ENCODE data around the gene B3GNT2. TPM values are rescaled to one million over a fixed set of nuclear protein-coding genes. Genes with fewer than 3 reads are reported as not detected.

B3GNT2 gene
- polyA plus RNA-seq, 1 of the 3 experiments (the other 2 are of a cell fraction): 6.3 TPM

- Histone ChIP-seq H3K27ac (ENCODE audit: low read depth in 2 of 2, low read length in 1 of 2) (no peak overlapping the region), H2AFZ (ENCODE audit: low read depth) (no peak overlapping the region), H3K79me2 (ENCODE audit: insufficient read depth) (no peaks in the 10 kb centered on the region), H4K20me1 (ENCODE audit: insufficient read depth) (no peaks in the 10 kb centered on the region), H3K9me3 (no peaks in the 10 kb centered on the region), H3K4me3 (ENCODE audit: low read depth in 2 of 2, low read length in 1 of 2) (no peak overlapping the region), H3K9me2 (no peaks in the 10 kb centered on the region), H3K36me3 (replicated peaks in 1 of 2; ENCODE audit: control insufficient read depth in 1 of 2, insufficient read depth in 2 of 2, low read length in 1 of 2) (no peaks in the 10 kb centered on the region), H3K4me2 (no peak overlapping the region), H3K4me1 (ENCODE audit: control insufficient read depth in 1 of 2, insufficient read depth in 2 of 2, low read depth in 1 of 2, low read length in 1 of 2) (no peaks in the 10 kb centered on the region), H3K9ac (no peak overlapping the region), H3K27me3 (ENCODE audit: insufficient read depth) (no peaks in the 10 kb centered on the region), H3F3A (replicated peaks; ENCODE audit: insufficient read depth) (no peaks in the 10 kb centered on the region)
- TF ChIP-seq EZH2phosphoT487 (IDR thresholded peaks at IDR 0.05; ENCODE audit: borderline replicate concordance, low read depth) (no peak), USF2 (IDR thresholded peaks at IDR 0.05; ENCODE audit: borderline replicate concordance, low read depth, low read length) (no peak), MAX (IDR thresholded peaks at IDR 0.05; ENCODE audit: low read depth) (no peak), RAD21 (IDR thresholded peaks at IDR 0.05; ENCODE audit: low read length) (no peak), FOXJ3 (CRISPR knock-in tag; IDR thresholded peaks at IDR 0.05) (no peak), FOSL2 (IDR thresholded peaks at IDR 0.05; ENCODE audit: borderline replicate concordance, low read depth) (no peak), GABPA (IDR thresholded peaks at IDR 0.05; ENCODE audit: low read depth) (no peak), USF1 (IDR thresholded peaks at IDR 0.05; ENCODE audit: borderline replicate concordance, low read depth) (no peak), SIN3A (IDR thresholded peaks at IDR 0.05; ENCODE audit: borderline replicate concordance, low read depth, low read length) (no peak), SMC3 (IDR thresholded peaks at IDR 0.05; ENCODE audit: low read depth, low read length) (no peak), RXRA (IDR thresholded peaks at IDR 0.05; ENCODE audit: borderline replicate concordance, low read depth) (no peak)
- 84% methylated on average over 4 of the region's 4 CpGs for WGBS (ENCODE audit: low lambda C conversion rate)
- DNase-seq: no peak
- POLR2A ChIA-PET: no interaction called here
- CTCF ChIA-PET: interaction anchor here (1.1 kb wide), 1 partner anchor 29 kb away, joined by 3 read pairs; no protein-coding TSS in a partner anchor
These were observed 9.6 kb upstream of the B3GNT2 start for GRCh38 chr2:62186156-62186905.

DNA sequence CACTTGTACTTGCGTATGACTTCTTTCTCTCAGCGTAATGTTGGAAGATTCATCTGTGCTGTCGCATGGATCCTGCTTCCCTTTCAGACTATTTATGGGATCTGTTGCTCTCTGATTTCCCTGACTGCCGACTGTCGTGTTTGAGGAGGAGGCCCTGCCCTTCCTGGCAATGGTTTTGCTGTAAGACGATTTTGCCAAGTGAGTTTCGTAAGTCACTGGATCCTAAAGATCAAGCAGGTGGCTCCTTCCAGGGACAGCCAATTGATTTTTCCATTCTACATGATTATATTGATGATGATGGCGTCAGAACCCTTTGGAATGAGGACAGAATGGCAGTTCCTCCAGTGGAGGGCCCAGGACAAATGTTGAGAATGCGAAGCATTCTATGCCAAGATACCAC is 8.7 kb upstream of the B3GNT2 start:
- CTCF ChIA-PET: no interaction called here
- no peak for TF ChIP-seq TEAD4 (IDR thresholded peaks at IDR 0.05; ENCODE audit: borderline replicate concordance, insufficient read depth)
- no peak for TF ChIP-seq POLR2AphosphoS5 (IDR thresholded peaks at IDR 0.05; ENCODE audit: low read depth, low read length)
- TF ChIP-seq FOXJ3 (CRISPR knock-in tag; IDR thresholded peaks at IDR 0.05): no peak
- TF ChIP-seq YY1 (IDR thresholded peaks at IDR 0.05; ENCODE audit: low read depth): no peak
- no peak for TF ChIP-seq RCOR1 (IDR thresholded peaks at IDR 0.05; ENCODE audit: low read length)
- TF ChIP-seq ZBTB33 (IDR thresholded peaks at IDR 0.05; ENCODE audit: borderline replicate concordance, low read depth): no peak
- no peak for TF ChIP-seq RAD21 (IDR thresholded peaks at IDR 0.05; ENCODE audit: low read length)
- no peak for TF ChIP-seq MXI1 (IDR thresholded peaks at IDR 0.05; ENCODE audit: low read depth, low read length)
- TF ChIP-seq USF1 (IDR thresholded peaks at IDR 0.05; ENCODE audit: borderline replicate concordance, low read depth): no peak
- TF ChIP-seq FOXM1 (IDR thresholded peaks at IDR 0.05; ENCODE audit: low read depth): no peak
- no peak for TF ChIP-seq NFIC (IDR thresholded peaks at IDR 0.05; ENCODE audit: borderline replicate concordance)

More for the DNA sequence above, 8.7 kb upstream of the B3GNT2 start:
- Histone ChIP-seq H3K9ac (no peak overlapping the region), H3K4me2 (no peak overlapping the region), H3K27ac (ENCODE audit: low read depth in 2 of 2, low read length in 1 of 2) (no peak overlapping the region), H3K36me3 (replicated peaks in 1 of 2; ENCODE audit: control insufficient read depth in 1 of 2, insufficient read depth in 2 of 2, low read length in 1 of 2) (no peaks in the 10 kb centered on the region), H3F3A (replicated peaks; ENCODE audit: insufficient read depth) (no peaks in the 10 kb centered on the region), H3K4me1 (ENCODE audit: control insufficient read depth in 1 of 2, insufficient read depth in 2 of 2, low read depth in 1 of 2, low read length in 1 of 2) (no peaks in the 10 kb centered on the region), H3K79me2 (ENCODE audit: insufficient read depth) (no peaks in the 10 kb centered on the region), H3K9me2 (no peaks in the 10 kb centered on the region), H3K4me3 (ENCODE audit: low read depth in 2 of 2, low read length in 1 of 2) (no peak overlapping the region), H3K27me3 (ENCODE audit: insufficient read depth) (no peaks in the 10 kb centered on the region), H3K9me3 (no peaks in the 10 kb centered on the region), H4K20me1 (ENCODE audit: insufficient read depth) (no peaks in the 10 kb centered on the region), H2AFZ (ENCODE audit: low read depth) (no peak overlapping the region)
- 80% methylated on average over 9 of the region's 9 CpGs for WGBS (ENCODE audit: low lambda C conversion rate)
- POLR2A ChIA-PET: no interaction called here
- no peak for DNase-seq
